Measurements from ENCODE around the gene BLVRB.

DNA sequence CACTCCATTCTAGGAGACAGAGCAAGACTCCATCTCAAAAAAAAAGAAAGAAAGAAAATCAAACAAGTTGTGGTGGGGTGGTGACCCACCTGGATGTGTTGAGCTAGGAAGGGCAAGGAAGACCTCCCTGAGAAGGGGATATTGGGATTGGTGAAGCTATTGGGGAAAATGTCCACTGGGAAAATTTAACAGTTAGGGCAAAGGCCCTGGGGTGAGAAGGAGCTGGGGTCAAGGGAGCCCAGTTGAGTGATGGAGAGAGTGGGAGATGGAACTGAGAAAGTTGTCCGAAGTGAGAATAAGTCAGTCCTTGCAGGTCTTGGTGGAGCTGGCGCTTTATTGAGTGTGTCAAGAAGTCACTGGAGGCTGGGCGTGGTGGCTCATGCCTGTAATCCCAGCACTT lies 27.3 kb downstream of the BLVRB start:
- TF ChIP-seq JUND (IDR thresholded peaks at IDR 0.05) (no peak), SP1 (IDR thresholded peaks at IDR 0.05) (no peak), FOXA1 (IDR thresholded peaks at IDR 0.05) (no peak), YY1 (IDR thresholded peaks at IDR 0.05) (no peak)
- TF ChIP-seq, protein P1, sequence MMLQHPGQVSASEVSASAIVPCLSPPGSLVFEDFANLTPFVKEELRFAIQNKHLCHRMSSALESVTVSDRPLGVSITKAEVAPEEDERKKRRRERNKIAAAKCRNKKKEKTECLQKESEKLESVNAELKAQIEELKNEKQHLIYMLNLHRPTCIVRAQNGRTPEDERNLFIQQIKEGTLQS (IDR thresholded peaks at IDR 0.05), result no peak
- TF ChIP-seq, protein P2, sequence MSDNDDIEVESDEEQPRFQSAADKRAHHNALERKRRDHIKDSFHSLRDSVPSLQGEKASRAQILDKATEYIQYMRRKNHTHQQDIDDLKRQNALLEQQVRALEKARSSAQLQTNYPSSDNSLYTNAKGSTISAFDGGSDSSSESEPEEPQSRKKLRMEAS (IDR thresholded peaks at IDR 0.05), result no peak
- TF ChIP-seq, protein P3, sequence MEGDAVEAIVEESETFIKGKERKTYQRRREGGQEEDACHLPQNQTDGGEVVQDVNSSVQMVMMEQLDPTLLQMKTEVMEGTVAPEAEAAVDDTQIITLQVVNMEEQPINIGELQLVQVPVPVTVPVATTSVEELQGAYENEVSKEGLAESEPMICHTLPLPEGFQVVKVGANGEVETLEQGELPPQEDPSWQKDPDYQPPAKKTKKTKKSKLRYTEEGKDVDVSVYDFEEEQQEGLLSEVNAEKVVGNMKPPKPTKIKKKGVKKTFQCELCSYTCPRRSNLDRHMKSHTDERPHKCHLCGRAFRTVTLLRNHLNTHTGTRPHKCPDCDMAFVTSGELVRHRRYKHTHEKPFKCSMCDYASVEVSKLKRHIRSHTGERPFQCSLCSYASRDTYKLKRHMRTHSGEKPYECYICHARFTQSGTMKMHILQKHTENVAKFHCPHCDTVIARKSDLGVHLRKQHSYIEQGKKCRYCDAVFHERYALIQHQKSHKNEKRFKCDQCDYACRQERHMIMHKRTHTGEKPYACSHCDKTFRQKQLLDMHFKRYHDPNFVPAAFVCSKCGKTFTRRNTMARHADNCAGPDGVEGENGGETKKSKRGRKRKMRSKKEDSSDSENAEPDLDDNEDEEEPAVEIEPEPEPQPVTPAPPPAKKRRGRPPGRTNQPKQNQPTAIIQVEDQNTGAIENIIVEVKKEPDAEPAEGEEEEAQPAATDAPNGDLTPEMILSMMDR (IDR thresholded peaks at IDR 0.05; ENCODE audit: low read depth, low read length, missing input control), result no peak

All from liver (tissue), 3 donors.